Activated naive CD8-positive, alpha-beta T cell treated with anti-CD3 and anti-CD28 coated beads, Interleukin-2, amount 50 U/mL, for 24 hours (primary cell): ENCODE results near the gene RAB22A.
A peak's percentile ranks its signal among the peaks of the same experiment; 100 is the strongest.
"Not testable (repeated sequence)": the region's sequence is repeated elsewhere in the genome, so short reads cannot be mapped to it uniquely, and the experiment has no call there.

Experiments
- ATAC-seq: fragments of 150-1000 bp; cut with Tn5 transposase; one replicate; pipeline ENCODE4 v1.10.0; 2021
- DNase-seq: peaks from one replicate; pipeline ENCODE4 v3.0.0; 2021
- H3K27ac Mint-ChIP-seq: one replicate; pipeline ENCODE4 v1.8.0; 2021; ENCODE audit warnings: mild to moderate bottlenecking, mixed read lengths
- H3K27me3 Mint-ChIP-seq: one replicate; pipeline ENCODE4 v1.8.0; 2021; ENCODE audit warnings: mixed read lengths
- H3K36me3 Mint-ChIP-seq: one replicate; pipeline ENCODE4 v1.8.0; 2021; ENCODE audit warnings: low read depth, mixed read lengths
- H3K4me1 Mint-ChIP-seq: one replicate; pipeline ENCODE4 v1.8.0; 2021; ENCODE audit warnings: mixed read lengths
- H3K4me3 Mint-ChIP-seq: one replicate; pipeline ENCODE4 v1.8.0; 2021; ENCODE audit warnings: mild to moderate bottlenecking, moderate library complexity, mixed read lengths
- H3K9me3 Mint-ChIP-seq: one replicate; pipeline ENCODE4 v1.8.0; 2021; ENCODE audit warnings: mixed read lengths

Gene RAB22A

GRCh38 chr20:58344741-58345140 lies 35.2 kb downstream of the RAB22A start:
- H3K4me3 Mint-ChIP-seq = no peak overlapping the region
- ATAC-seq = no peak

DNA sequence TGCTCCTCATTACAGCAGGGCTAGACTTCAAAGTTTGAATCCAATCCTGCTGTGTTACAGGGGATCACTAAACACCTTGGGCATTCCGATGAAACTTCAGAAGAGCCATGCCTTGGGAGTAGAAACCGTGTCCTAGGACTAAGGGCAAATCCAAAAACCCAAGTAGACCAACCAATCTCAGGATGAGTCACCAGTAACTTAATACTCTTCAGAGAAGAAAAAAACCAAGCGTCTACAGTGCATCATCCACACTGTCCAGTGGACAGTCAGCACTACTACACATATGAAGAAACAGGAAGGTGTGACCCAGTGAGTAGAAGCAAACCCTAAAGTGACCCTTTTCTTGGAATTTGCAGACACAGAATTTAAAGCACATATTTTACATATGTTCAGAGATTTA lies 40.1 kb downstream of the RAB22A start:
- Mint-ChIP-seq H3K27me3 (no peaks in the 10 kb centered on the region), H3K4me3 (no peak overlapping the region), H3K9me3 (no peaks in the 10 kb centered on the region), H3K4me1 (peaks cover 4% of the 10 kb centered on the region), H3K36me3 (peaks cover 28% of the 10 kb centered on the region), H3K27ac (no peak overlapping the region)
- no peak for DNase-seq
- ATAC-seq = no peak

More at GRCh38 chr20:58344741-58345140, 35.2 kb downstream of the RAB22A start:
- H3K27ac Mint-ChIP-seq = no peak overlapping the region
- peaks cover 15% of the 10 kb centered on the region for H3K4me1 Mint-ChIP-seq
- no peak for DNase-seq
- peaks cover 36% of the 10 kb centered on the region for H3K36me3 Mint-ChIP-seq
- no peaks in the 10 kb centered on the region for H3K27me3 Mint-ChIP-seq
- H3K9me3 Mint-ChIP-seq = no peaks in the 10 kb centered on the region

- peak; percentile 72 for ATAC-seq
- no peak overlapping the region for H3K4me3 Mint-ChIP-seq
- peaks cover 12% of the 10 kb centered on the region for H3K36me3 Mint-ChIP-seq
- H3K27me3 Mint-ChIP-seq = no peaks in the 10 kb centered on the region
- H3K4me1 Mint-ChIP-seq = peaks cover 4% of the 10 kb centered on the region
- H3K27ac Mint-ChIP-seq = no peak overlapping the region
- no peaks in the 10 kb centered on the region for H3K9me3 Mint-ChIP-seq
- DNase-seq = no peak
Observed at GRCh38 chr20:58352468-58352867, 43.0 kb downstream of the RAB22A start.

- no peak for DNase-seq
- H3K9me3 Mint-ChIP-seq = no peaks in the 10 kb centered on the region
- H3K36me3 Mint-ChIP-seq = peaks cover 30% of the 10 kb centered on the region
- H3K4me3 Mint-ChIP-seq = no peak overlapping the region
- no peak overlapping the region for H3K27ac Mint-ChIP-seq
- H3K27me3 Mint-ChIP-seq = no peaks in the 10 kb centered on the region
- peaks cover 16% of the 10 kb centered on the region for H3K4me1 Mint-ChIP-seq
- ATAC-seq = no peak
Observed at GRCh38 chr20:58359441-58359840, 49.9 kb downstream of the RAB22A start.

GRCh38 chr20:58360936-58361335 lies 51.4 kb downstream of the RAB22A start:
- ATAC-seq (no peak), DNase-seq (no peak)
- Mint-ChIP-seq H3K36me3 (peaks cover 32% of the 10 kb centered on the region), H3K4me3 (no peak overlapping the region), H3K9me3 (no peaks in the 10 kb centered on the region), H3K27me3 (no peaks in the 10 kb centered on the region), H3K27ac (no peak overlapping the region), H3K4me1 (peaks cover 24% of the 10 kb centered on the region)

DNA sequence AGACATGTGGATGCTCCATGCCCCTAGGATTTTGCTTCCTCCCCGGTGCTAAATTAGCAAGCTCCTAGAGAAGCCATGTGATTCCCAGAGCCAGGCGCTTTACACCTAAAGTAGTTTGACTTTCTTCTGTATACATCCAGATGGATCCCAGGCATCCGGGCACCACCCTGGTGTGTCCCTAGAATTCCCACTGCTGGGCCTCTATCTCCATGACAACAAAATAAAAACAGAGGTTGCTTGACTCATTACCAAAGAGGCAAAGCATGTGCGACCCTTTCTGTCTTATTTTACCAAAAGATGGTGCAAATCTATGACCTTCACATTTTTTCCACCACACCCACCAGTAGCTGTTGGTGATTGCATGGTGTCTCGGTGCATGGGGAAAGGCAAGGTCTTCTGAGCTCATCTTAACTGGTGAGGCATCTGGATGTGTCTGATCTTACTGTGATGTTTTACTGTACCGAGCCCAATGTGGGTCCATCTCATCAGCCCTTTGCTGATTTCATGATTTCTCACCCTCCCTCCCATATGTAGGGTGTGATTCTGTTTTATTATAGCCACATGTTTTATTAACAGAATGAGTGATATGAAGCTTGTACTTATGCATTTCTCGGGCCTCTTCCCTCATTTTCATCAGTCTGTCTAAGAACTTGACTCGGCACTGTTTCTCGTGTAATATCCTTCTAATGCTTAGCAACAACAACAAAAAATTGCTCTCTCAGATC lies 52.1 kb downstream of the RAB22A start:
- Mint-ChIP-seq H3K27ac (peak overlapping the region; percentile 48), H3K9me3 (no peaks in the 10 kb centered on the region), H3K4me1 (peaks cover 31% of the 10 kb centered on the region), H3K27me3 (no peaks in the 10 kb centered on the region), H3K4me3 (no peak overlapping the region), H3K36me3 (peaks cover 36% of the 10 kb centered on the region)
- peak; percentile 91 for ATAC-seq
- peak; percentile 35 for DNase-seq

DNA sequence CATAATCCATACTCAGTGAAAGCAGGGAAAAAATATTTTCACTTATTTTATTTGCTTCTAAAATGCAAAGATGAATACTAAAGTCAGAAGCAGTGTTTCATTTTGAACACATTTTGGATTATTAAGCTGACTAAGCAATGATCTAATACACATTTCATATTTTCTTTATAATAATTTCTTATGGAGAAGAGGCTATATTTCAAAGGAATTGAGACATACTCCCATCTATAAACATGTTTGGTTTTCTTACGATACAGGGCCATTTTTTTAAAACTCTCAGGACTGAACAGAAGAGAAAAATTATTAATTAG lies 52.6 kb downstream of the RAB22A start:
- no peaks in the 10 kb centered on the region for H3K27me3 Mint-ChIP-seq
- peak overlapping the region; percentile 48 for H3K27ac Mint-ChIP-seq
- no peak for DNase-seq
- no peak overlapping the region for H3K4me3 Mint-ChIP-seq
- peaks cover 34% of the 10 kb centered on the region for H3K4me1 Mint-ChIP-seq
- no peaks in the 10 kb centered on the region for H3K9me3 Mint-ChIP-seq
- H3K36me3 Mint-ChIP-seq = peaks cover 36% of the 10 kb centered on the region
- no peak for ATAC-seq

DNA sequence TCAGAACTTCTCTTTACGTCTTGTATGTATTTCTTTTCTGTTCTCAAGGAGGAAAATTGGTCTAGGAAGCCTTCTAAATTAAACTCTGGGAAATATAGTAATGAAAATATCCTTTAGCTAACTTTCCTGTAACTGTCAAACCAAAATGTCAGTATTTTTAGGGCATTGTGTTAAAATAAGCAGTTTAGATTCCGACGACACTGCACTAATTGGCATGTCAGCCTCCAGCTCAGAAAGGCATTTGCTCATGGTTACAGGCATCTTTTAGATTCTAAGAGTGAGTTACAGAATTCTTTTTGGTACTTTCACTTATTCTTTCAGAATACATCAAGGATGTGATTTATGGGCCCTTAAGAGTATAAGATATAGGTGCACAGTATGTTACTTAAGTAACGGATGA lies 53.5 kb downstream of the RAB22A start:
- DNase-seq = no peak
- H3K27ac Mint-ChIP-seq = no peak overlapping the region
- no peak overlapping the region for H3K4me3 Mint-ChIP-seq
- no peaks in the 10 kb centered on the region for H3K27me3 Mint-ChIP-seq
- H3K4me1 Mint-ChIP-seq = peaks cover 38% of the 10 kb centered on the region
- H3K36me3 Mint-ChIP-seq = peaks cover 36% of the 10 kb centered on the region
- ATAC-seq = no peak
- no peaks in the 10 kb centered on the region for H3K9me3 Mint-ChIP-seq

- DNase-seq (no peak), ATAC-seq (no peak)
- H3K4me3 Mint-ChIP-seq = no peak overlapping the region
- H3K27me3 Mint-ChIP-seq = no peaks in the 10 kb centered on the region
- peaks cover 31% of the 10 kb centered on the region for H3K4me1 Mint-ChIP-seq
- H3K27ac Mint-ChIP-seq = no peak overlapping the region
- peaks cover 29% of the 10 kb centered on the region for H3K36me3 Mint-ChIP-seq
- no peaks in the 10 kb centered on the region for H3K9me3 Mint-ChIP-seq
Observed at GRCh38 chr20:58366866-58367265, 57.4 kb downstream of the RAB22A start.

DNA sequence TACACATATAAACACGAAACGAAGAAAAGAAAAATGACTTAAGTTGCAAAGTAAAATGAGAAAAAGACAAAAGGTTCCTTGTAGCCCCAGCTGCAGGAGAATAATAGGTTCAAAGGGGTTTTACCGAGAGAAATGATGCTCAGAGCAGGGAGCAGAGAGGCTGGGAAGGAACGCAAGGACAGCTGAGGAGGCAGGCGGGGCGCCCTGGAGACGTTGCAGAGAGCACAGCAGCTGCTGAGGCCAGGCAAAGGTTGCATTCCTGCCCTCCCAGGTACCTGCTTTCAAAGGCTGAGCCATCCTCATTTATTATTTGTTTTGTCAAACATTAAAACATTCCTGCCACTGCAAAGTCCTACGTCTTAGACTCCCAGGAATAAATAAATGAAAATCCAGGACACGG lies 63.3 kb downstream of the RAB22A start:
- no peaks in the 10 kb centered on the region for H3K4me1 Mint-ChIP-seq
- DNase-seq = no peak
- no peak overlapping the region for H3K27ac Mint-ChIP-seq
- H3K27me3 Mint-ChIP-seq = peaks cover 13% of the 10 kb centered on the region
- no peaks in the 10 kb centered on the region for H3K36me3 Mint-ChIP-seq
- H3K4me3 Mint-ChIP-seq = no peak overlapping the region
- no peaks in the 10 kb centered on the region for H3K9me3 Mint-ChIP-seq
- no peak for ATAC-seq

GRCh38 chr20:58373296-58373695 lies 63.8 kb downstream of the RAB22A start:
- not testable (repeated sequence) for H3K36me3 Mint-ChIP-seq, ATAC-seq, H3K27ac Mint-ChIP-seq, H3K4me3 Mint-ChIP-seq, H3K4me1 Mint-ChIP-seq, DNase-seq, H3K9me3 Mint-ChIP-seq
- peaks cover 18% of the 10 kb centered on the region for H3K27me3 Mint-ChIP-seq

GRCh38 chr20:58374027-58374850 lies 64.7 kb downstream of the RAB22A start:
- Mint-ChIP-seq H3K27me3 (peaks cover 24% of the 10 kb centered on the region), H3K27ac (no peak overlapping the region), H3K36me3 (no peaks in the 10 kb centered on the region), H3K4me1 (no peaks in the 10 kb centered on the region), H3K9me3 (no peaks in the 10 kb centered on the region), H3K4me3 (no peak overlapping the region)
- DNase-seq (no peak), ATAC-seq (no peak)

GRCh38 chr20:58374906-58375758 lies 65.6 kb downstream of the RAB22A start:
- Mint-ChIP-seq H3K36me3 (no peaks in the 10 kb centered on the region), H3K4me3 (no peak overlapping the region), H3K27me3 (peaks cover 26% of the 10 kb centered on the region), H3K4me1 (no peaks in the 10 kb centered on the region), H3K9me3 (no peaks in the 10 kb centered on the region), H3K27ac (no peak overlapping the region)
- ATAC-seq (no peak), DNase-seq (no peak)

DNA sequence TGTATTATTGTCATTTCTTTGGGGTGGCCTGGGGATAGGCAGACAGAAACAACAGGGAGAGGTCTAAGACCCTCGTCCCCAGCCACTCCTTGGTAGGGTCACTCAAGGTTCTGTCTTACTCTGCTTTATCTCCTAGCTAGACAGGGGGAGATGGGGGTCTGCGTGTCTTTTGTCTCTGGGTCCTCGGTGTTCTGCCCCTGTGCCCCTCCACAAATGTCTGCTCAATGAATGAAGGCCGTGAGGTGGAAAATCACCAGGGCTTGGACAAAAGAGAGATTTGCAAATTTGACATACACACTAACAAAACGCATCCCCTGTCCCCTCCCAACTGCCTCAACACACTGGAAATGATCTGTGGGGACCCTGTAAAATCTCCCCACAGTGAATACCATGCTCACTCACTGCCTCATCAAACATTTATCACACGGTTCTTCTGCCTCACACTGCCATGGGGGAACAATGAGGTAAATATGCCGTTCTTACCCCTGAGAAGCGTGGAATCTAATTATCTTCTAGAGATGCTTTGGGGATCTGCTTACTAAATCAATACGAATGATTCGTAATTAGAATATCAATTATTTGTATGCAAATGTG lies 66.3 kb downstream of the RAB22A start:
- ATAC-seq (no peak), DNase-seq (no peak)
- H3K27ac Mint-ChIP-seq = no peak overlapping the region
- H3K4me3 Mint-ChIP-seq = no peak overlapping the region
- no peaks in the 10 kb centered on the region for H3K36me3 Mint-ChIP-seq
- H3K9me3 Mint-ChIP-seq = peaks cover 2% of the 10 kb centered on the region
- H3K27me3 Mint-ChIP-seq = peaks cover 28% of the 10 kb centered on the region
- no peaks in the 10 kb centered on the region for H3K4me1 Mint-ChIP-seq
